ENCODE data around the gene PHOSPHO2.

PHOSPHO2 gene

GRCh38 chr2:169694113-169694893 lies at the start of gene PHOSPHO2, which contains the start of gene CFAP210:
Gene PHOSPHO2 (plus strand): TSS chr2:169694469. CDS start chr2:169700972, 6,503 bp downstream.
Gene CFAP210 (minus strand): TSS chr2:169694405. CDS start chr2:169694327, 78 bp downstream.
- DNase-seq = peak; percentile 98

- DNase-seq = no peak
Measured at GRCh38 chr2:169647496-169647895, 46.8 kb upstream of the PHOSPHO2 start.

GRCh38 chr2:169649278-169649677 lies 45.0 kb upstream of the PHOSPHO2 start:
- no peak for DNase-seq

- DNase-seq = no peak
Measured at GRCh38 chr2:169653636-169654035, 40.6 kb upstream of the PHOSPHO2 start.

- DNase-seq = no peak
Measured at GRCh38 chr2:169656164-169656563, 38.1 kb upstream of the PHOSPHO2 start.

GRCh38 chr2:169658877-169659276 lies 35.4 kb upstream of the PHOSPHO2 start:
- no peak for DNase-seq

GRCh38 chr2:169659320-169659719 lies 34.9 kb upstream of the PHOSPHO2 start:
- no peak for DNase-seq

GRCh38 chr2:169661265-169661664 lies 33.0 kb upstream of the PHOSPHO2 start:
- no peak for DNase-seq

- no peak for DNase-seq
Measured at GRCh38 chr2:169662744-169663143, 31.5 kb upstream of the PHOSPHO2 start.

- no peak for DNase-seq
Measured at GRCh38 chr2:169663247-169663646, 31.0 kb upstream of the PHOSPHO2 start.

- no peak for DNase-seq
Measured at GRCh38 chr2:169664600-169664977, 29.7 kb upstream of the PHOSPHO2 start.

GRCh38 chr2:169664978-169665930 lies 29.0 kb upstream of the PHOSPHO2 start:
- DNase-seq = no peak

- no peak for DNase-seq
Measured at GRCh38 chr2:169667583-169667982, 26.7 kb upstream of the PHOSPHO2 start.

- no peak for DNase-seq
Measured at GRCh38 chr2:169670215-169670651, 24.0 kb upstream of the PHOSPHO2 start.

GRCh38 chr2:169670937-169671336 lies 23.3 kb upstream of the PHOSPHO2 start:
- no peak for DNase-seq

GRCh38 chr2:169672406-169672805 lies 21.9 kb upstream of the PHOSPHO2 start:
- DNase-seq = no peak

GRCh38 chr2:169673106-169673505 lies 21.2 kb upstream of the PHOSPHO2 start:
- no peak for DNase-seq

- DNase-seq = no peak
Measured at GRCh38 chr2:169673921-169674320, 20.3 kb upstream of the PHOSPHO2 start.

- no peak for DNase-seq
Measured at GRCh38 chr2:169676357-169676756, 17.9 kb upstream of the PHOSPHO2 start.

- no peak for DNase-seq
Measured at GRCh38 chr2:169676850-169677249, 17.4 kb upstream of the PHOSPHO2 start.

GRCh38 chr2:169683054-169683424 lies 11.2 kb upstream of the PHOSPHO2 start:
- DNase-seq = peak; percentile 20

- DNase-seq = no peak
Measured at GRCh38 chr2:169683425-169684134, 10.7 kb upstream of the PHOSPHO2 start.

- DNase-seq = no peak
Measured at GRCh38 chr2:169684135-169684565, 10.1 kb upstream of the PHOSPHO2 start.
